Measurements from ENCODE around the gene FEN1. TPM values are rescaled to one million over a fixed set of nuclear protein-coding genes. Genes with fewer than 3 reads are reported as not detected.
A peak's percentile ranks its signal among the peaks of the same experiment; 100 is the strongest.

The FEN1 gene
- total and polyA plus RNA-seq, 2 of the 8 experiments (the other 6 are each of a cell fraction or from before 2014, with no cell fraction given) = 52.6 to 86.1 TPM

DNA sequence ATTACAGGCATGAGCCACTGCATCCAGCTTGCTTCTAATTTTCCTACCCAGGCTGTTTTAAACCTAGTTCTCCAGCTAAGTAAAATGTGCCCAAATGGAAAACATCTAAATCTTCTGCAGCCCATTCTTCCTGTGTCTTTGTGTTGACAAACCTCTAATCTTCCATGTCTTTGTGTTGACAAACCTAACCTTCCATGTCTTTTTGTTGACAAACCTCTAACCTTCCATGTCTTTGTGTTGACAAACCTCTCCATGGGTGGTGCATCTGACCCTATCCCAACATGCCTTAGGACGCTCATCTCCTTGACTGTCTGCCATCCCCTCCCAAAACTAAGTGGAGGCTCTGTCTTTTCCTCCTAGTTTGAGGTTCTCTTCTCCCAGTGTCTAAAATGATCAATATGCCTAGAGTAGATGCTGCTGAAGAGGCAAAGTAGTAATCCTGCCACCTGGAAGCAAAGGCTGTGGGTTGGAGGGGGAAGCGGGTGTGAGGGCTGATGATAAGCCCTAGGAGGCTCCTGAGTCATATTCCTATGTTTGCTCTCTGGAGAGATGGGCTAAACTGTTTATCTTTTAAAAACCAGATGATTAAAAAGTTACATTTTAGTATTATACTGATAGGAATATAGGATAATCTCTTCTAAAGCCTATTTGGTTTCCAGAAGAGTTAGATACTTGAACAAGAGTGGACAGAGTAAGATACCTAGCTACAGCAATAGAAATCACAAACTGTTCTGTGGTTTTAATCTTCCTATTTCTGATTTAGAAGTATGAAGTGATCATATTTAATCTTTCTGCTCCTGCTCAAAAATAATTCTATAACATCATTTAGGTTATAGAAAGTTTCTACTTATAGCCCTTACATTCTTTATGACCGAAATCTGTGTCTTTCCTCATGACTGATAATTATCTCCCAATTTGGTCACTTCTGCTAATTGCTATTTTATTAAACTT, 7.9 kb downstream of the FEN1 start:
- Histone ChIP-seq H3K23ac (ENCODE audit: insufficient read length) (no peak overlapping the region), H3K18ac (ENCODE audit: extremely low read depth, low read length) (no peak overlapping the region), H3K27me3 (replicated peaks in 1 of 4; ENCODE audit: control insufficient read depth in 3 of 4, extremely low read depth in 1 of 4, insufficient read depth in 3 of 4, low read length in 3 of 4) (no peaks in the 10 kb centered on the region), H3K23me2 (ENCODE audit: low read depth, low read length) (no peaks in the 10 kb centered on the region), H2AFZ (ENCODE audit: low read length) (no peak overlapping the region), H2AK5ac (ENCODE audit: low read depth, low read length) (no peak overlapping the region), H2BK12ac (ENCODE audit: low read depth, low read length) (no peak overlapping the region), H3K9me3 (ENCODE audit: insufficient read depth in 2 of 2, low read depth in 1 of 2, low read length in 1 of 2) (no peaks in the 10 kb centered on the region), H3K4me3 (ENCODE audit: extremely low read depth in 1 of 4, insufficient read depth in 2 of 4, low read depth in 3 of 4, low read length in 4 of 4) (no peak overlapping the region), H4K5ac (ENCODE audit: insufficient read length, low read depth, low read length) (no peak overlapping the region), H3K4me1 (replicated peaks in 1 of 4; ENCODE audit: control insufficient read depth in 3 of 4, insufficient read depth in 4 of 4, low read length in 3 of 4) (0 out of 7 replicates have a peak, but pooled peaks cover 0 to 2% (median 0%) of the 10 kb centered on the region in 4 experiments), H2BK15ac (ENCODE audit: low read length) (no peak overlapping the region), H4K20me1 (replicated peaks in 1 of 2; ENCODE audit: control insufficient read depth in 1 of 2, insufficient read depth in 2 of 2, low read length in 2 of 2) (peaks cover 4 to 6% of the 10 kb centered on the region in 2 experiments), H3K14ac (ENCODE audit: insufficient read length) (no peak overlapping the region), H3K4me2 (ENCODE audit: insufficient read depth in 1 of 2, low read depth in 2 of 2, low read length in 2 of 2) (no peak overlapping the region), H3K79me2 (ENCODE audit: control insufficient read depth in 1 of 2, insufficient read depth in 2 of 2, low read length in 2 of 2) (peaks cover 0 to 16% of the 10 kb centered on the region in 2 experiments; a peak in 2 of 4 replicates), H3K4ac (replicated peaks; ENCODE audit: insufficient read length, low read depth, low read length) (no peak overlapping the region), H3K36me3 (ENCODE audit: control insufficient read depth in 2 of 4, insufficient read depth in 4 of 4, low read length in 3 of 4) (peaks cover 27 to 71% (median 52%) of the 10 kb centered on the region in 4 experiments), H2BK120ac (replicated peaks; ENCODE audit: low read depth, low read length) (no peak overlapping the region), H4K8ac (ENCODE audit: extremely low read depth, insufficient read depth, low read length) (no peak overlapping the region), H3K9ac (replicated peaks in 1 of 4; ENCODE audit: extremely low read depth in 1 of 4, low read depth in 3 of 4, low read length in 3 of 4) (no peak overlapping the region), H3K56ac (replicated peaks; ENCODE audit: insufficient read length, low read depth, low read length) (no peak overlapping the region), H3K79me1 (ENCODE audit: low read depth, low read length) (no peaks in the 10 kb centered on the region; the same call in 1 of the 2 replicates), H3K27ac (ENCODE audit: low read depth, low read length) (no peak overlapping the region), H2BK5ac (ENCODE audit: low read depth, low read length) (no peak overlapping the region), H4K91ac (replicated peaks; ENCODE audit: insufficient read length, low read length) (no peak overlapping the region), H2BK20ac (ENCODE audit: low read length) (no peak overlapping the region)
- DNase-seq (ENCODE audit: low read depth in 1 of 2, low spot score in 2 of 2) (no peak), FAIRE-seq (no peak)
- 95% methylated on average over 3 of the region's 3 CpGs; no CpG with 5 or more reads in 1 of the 2 experiments for WGBS, 2 experiments (ENCODE audit: extremely low coverage in 1 of 2, insufficient coverage in 1 of 2, insufficient read length in 1 of 2, insufficient replicate concordance in 2 of 2, low coverage in 1 of 2, low lambda C conversion rate in 2 of 2, missing lambda C conversion rate in 1 of 2)
- ChIA-PET CTCF (ENCODE audit: partially characterized antibody) (interaction anchor here (0.6 to 10.1 kb wide), 9 partner anchors 12 to 328 kb away, joined by 3 to 118 read pairs (median 3); partner anchors contain the start of gene FADS1), POLR2A (ENCODE audit: partially characterized antibody) (interaction anchor here (1.1 to 20.9 kb wide), 9 partner anchors 6 to 54 kb away, joined by 3 to 354 read pairs (median 6); partner anchors contain the start of genes FADS1, FEN1 and TMEM258)
- TF ChIP-seq POLR2AphosphoS5 (IDR thresholded peaks at IDR 0.05; ENCODE audit: low read depth, low read length) (0 out of 2 replicates have a peak, but pooled peaks have one; percentile 23), TCF12 (IDR thresholded peaks at IDR 0.05; ENCODE audit: low read depth, low read length) (no peak)
